Lung microvascular endothelial cell (primary cell): ENCODE results near the gene C8B. TPM values are rescaled to one million over a fixed set of nuclear protein-coding genes. Genes with fewer than 3 reads are reported as not detected.

Source experiments
- DNase-seq, 2 donors: peaks; one replicate each; pipeline versions ENCODE4 v3.0.0 to v3.0.0-alpha.2; 2010; ENCODE audit warnings: low read depth in 2 of 2
- total RNA-seq: library from RNA; depleted of rRNA; stranded (reverse); fragments of >200 nt; gene quantifications from 2 replicates; pipeline ENCODE4 v1.2.1, GENCODE V29; 2014

The C8B gene
- total RNA-seq, 1 donor from 2014 or later = not detected

- DNase-seq = no peak
Measured at GRCh38 chr1:56972976-56973375, 7.2 kb upstream of the C8B start.

- DNase-seq = no peak
Measured at GRCh38 chr1:56970280-56970679, 4.5 kb upstream of the C8B start.

- DNase-seq = no peak
Measured at GRCh38 chr1:56968878-56969495, 3.2 kb upstream of the C8B start.

GRCh38 chr1:56967900-56968832, 2.4 kb upstream of the C8B start:
- peak; percentile 37 to 46 for DNase-seq

- DNase-seq = no peak
Measured at GRCh38 chr1:56967355-56967754, 1.5 kb upstream of the C8B start.

GRCh38 chr1:56966698-56966999, 834 bp upstream of the C8B start:
- no peak for DNase-seq

GRCh38 chr1:56965191-56965590, 624 bp downstream of the C8B start:
- DNase-seq = no peak

- no peak for DNase-seq
Measured at GRCh38 chr1:56964349-56965017, 1.3 kb downstream of the C8B start.

GRCh38 chr1:56963667-56964066, 2.1 kb downstream of the C8B start:
- DNase-seq = no peak

- DNase-seq = peak; percentile 8 to 78
Measured at GRCh38 chr1:56961426-56961825, 4.4 kb downstream of the C8B start.

- no peak for DNase-seq
Measured at GRCh38 chr1:56958526-56958925, 7.3 kb downstream of the C8B start.

GRCh38 chr1:56957931-56958330, 7.9 kb downstream of the C8B start:
- DNase-seq = no peak

GRCh38 chr1:56954664-56955063, 11.2 kb downstream of the C8B start:
- DNase-seq = no peak

- no peak for DNase-seq
Measured at GRCh38 chr1:56953386-56953785, 12.4 kb downstream of the C8B start.

- DNase-seq = no peak
Measured at GRCh38 chr1:56952501-56952900, 13.3 kb downstream of the C8B start.

- DNase-seq = no peak
Measured at GRCh38 chr1:56948403-56949023, 17.3 kb downstream of the C8B start.

GRCh38 chr1:56940039-56940438, 25.8 kb downstream of the C8B start:
- no peak for DNase-seq

GRCh38 chr1:56939209-56939608, 26.6 kb downstream of the C8B start:
- DNase-seq = no peak

- no peak for DNase-seq
Measured at GRCh38 chr1:56938646-56939045, 27.2 kb downstream of the C8B start.

GRCh38 chr1:56934430-56935060, 31.3 kb downstream of the C8B start:
- no peak for DNase-seq

- DNase-seq = no peak
Measured at GRCh38 chr1:56933606-56934005, 32.2 kb downstream of the C8B start.

GRCh38 chr1:56933161-56933560, 32.7 kb downstream of the C8B start:
- no peak for DNase-seq
